GM20000 (cell line): ENCODE measurements around the gene BBC3.

Experiments used
- DNase-seq: peaks from one replicate; pipeline ENCODE4 v3.0.0; 2012; ENCODE audit warnings: low spot score
- CTCF ChIP-seq: IDR thresholded peaks from 2 replicates; pipeline ENCODE4 v1.5.1; 2012; ENCODE audit warnings: mild to moderate bottlenecking, control low read depth; ENCODE audit errors: extremely low read depth, missing control alignments

The BBC3 gene

GRCh38 chr19:47227352-47228167, 3.4 kb downstream of the BBC3 start:
- peak; percentile 89 for DNase-seq
- TF ChIP-seq CTCF: no peak

- TF ChIP-seq CTCF: no peak
- peak; percentile 86 for DNase-seq
These were observed 4.3 kb downstream of the BBC3 start for GRCh38 chr19:47226426-47227351.

- DNase-seq: peak; percentile 98
- TF ChIP-seq CTCF: no peak
These were observed 5.1 kb downstream of the BBC3 start for GRCh38 chr19:47225746-47226425.

GRCh38 chr19:47221890-47222289, 9.1 kb downstream of the BBC3 start:
- TF ChIP-seq CTCF: no peak

GRCh38 chr19:47221080-47221841, 9.7 kb downstream of the BBC3 start:
- TF ChIP-seq CTCF: no peak
- DNase-seq: no peak

More at GRCh38 chr19:47221890-47222289, 9.1 kb downstream of the BBC3 start:
- no peak for DNase-seq

- no peak for DNase-seq
- TF ChIP-seq CTCF: no peak
These were observed 15.4 kb downstream of the BBC3 start for GRCh38 chr19:47215581-47215980.
